ENCODE results near the gene JAGN1.

DNA sequence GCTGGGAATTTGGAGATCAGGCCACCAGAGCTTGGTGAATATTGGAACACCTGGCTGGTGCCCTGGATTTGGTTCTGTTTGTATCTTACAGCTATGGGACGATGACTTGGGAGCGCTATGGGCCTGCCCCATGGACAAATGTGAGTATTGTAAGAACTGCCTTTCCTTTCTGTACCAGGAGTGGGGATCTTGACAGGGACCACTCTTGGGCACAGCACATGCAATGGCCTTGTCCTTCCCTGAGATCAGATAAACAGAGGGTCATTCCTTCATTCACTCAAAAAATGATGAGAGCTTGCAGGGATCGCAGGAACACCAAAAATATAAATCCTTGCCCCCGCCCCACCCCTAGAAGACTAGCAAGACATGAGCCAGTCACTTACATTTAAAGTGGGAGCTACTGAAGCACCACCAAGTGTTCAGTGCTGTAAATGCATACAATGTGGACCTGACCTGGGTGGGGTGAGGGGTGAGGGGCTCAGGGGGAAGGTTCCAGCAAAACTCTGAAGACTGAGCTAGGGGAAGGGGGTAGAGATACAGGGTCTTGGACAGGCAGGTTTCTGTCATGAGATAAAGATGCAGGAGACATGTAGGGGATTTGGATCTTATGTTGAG is 40.5 kb downstream of the JAGN1 start:
- TF ChIP-seq, protein P1, sequence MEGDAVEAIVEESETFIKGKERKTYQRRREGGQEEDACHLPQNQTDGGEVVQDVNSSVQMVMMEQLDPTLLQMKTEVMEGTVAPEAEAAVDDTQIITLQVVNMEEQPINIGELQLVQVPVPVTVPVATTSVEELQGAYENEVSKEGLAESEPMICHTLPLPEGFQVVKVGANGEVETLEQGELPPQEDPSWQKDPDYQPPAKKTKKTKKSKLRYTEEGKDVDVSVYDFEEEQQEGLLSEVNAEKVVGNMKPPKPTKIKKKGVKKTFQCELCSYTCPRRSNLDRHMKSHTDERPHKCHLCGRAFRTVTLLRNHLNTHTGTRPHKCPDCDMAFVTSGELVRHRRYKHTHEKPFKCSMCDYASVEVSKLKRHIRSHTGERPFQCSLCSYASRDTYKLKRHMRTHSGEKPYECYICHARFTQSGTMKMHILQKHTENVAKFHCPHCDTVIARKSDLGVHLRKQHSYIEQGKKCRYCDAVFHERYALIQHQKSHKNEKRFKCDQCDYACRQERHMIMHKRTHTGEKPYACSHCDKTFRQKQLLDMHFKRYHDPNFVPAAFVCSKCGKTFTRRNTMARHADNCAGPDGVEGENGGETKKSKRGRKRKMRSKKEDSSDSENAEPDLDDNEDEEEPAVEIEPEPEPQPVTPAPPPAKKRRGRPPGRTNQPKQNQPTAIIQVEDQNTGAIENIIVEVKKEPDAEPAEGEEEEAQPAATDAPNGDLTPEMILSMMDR (IDR thresholded peaks at IDR 0.05; ENCODE audit: poor library complexity): peak; percentile 25
- TF ChIP-seq EZH2 (IDR thresholded peaks at IDR 0.05; ENCODE audit: borderline replicate concordance): no peak

All from hepatocyte (in vitro differentiated cells).